NCI-H146 treated with DMSO at 0.1 percent for 48 hours (cell line): ENCODE results near the gene KDM5A.
"Not testable (repeated sequence)": the region's sequence is repeated elsewhere in the genome, so short reads cannot be mapped to it uniquely, and the experiment has no call there.

ENCODE experiments used
- DNase-seq: peaks from one replicate; lab custom pipeline; 2025; ENCODE audit not compliant: unreplicated experiment; lab: John Stamatoyannopoulos, UW

The KDM5A gene

DNA sequence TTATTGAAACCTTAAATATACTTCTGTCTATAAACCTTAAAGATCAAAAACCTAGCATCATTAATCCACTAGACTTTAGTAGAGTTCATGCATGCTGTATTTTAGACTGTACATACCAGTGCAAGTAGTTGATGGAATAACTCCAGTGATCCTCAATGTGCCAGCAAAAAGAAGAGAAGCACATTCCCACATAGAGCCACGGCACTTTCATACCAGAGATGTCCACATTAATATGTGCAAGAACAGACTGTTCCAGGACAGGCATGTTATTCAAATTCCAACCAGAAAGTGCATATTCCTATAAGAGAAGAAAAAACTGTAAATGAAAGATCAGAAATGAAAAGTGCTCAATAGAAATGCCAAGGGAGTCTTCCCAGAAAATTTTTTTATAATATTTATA is 55.0 kb downstream of the KDM5A start:
- no peak for DNase-seq

DNA sequence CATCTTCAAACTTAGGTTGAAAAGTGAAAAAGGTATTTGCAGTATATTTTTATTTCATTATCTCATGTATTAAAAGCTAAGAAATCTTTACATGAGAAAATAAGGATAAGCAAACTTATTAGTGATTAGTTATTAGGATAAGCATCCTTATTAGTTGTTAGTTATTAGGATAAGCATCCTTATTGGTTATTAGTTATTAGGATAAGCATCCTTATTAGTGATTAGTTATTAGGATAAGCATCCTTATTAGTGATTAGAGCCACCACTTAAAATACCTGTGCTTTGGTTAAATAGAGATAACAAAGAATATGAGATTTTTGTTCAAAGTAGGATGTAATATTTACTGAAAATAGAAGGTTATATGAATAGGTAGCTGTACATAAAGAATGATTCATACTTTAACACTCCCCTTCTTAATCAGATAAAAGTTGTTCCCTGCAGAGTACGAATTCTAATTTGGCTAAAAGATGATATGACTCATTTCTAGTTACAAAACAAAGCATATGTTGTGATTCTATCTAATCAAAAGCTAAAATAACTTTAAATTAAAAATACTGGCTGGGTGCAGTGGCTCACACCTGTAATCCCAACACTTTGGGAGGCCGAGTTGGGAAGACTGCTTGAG is 56.4 kb downstream of the KDM5A start:
- no peak for DNase-seq

- no peak for DNase-seq
These were observed 57.8 kb downstream of the KDM5A start for GRCh38 chr12:331287-331686.

DNA sequence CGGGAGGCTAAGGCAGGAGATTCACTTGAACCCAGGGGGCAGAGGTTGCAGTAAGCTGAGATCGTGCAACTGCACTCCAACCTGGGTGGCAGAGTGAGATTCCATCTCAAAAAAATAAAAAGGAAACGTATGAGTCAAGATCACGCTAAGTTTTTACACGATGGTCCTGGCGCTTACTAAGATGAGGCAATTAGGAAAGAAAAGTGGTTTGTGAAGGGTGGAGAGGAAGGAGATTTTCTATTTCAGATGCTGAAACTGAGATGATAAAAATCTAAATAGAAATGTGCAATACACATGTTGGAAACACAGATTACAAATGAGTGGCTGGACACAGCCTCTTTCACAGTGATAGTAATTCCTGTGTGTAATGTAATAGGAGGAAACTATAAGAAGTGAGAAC is 63.2 kb downstream of the KDM5A start:
- DNase-seq, result no peak

DNA sequence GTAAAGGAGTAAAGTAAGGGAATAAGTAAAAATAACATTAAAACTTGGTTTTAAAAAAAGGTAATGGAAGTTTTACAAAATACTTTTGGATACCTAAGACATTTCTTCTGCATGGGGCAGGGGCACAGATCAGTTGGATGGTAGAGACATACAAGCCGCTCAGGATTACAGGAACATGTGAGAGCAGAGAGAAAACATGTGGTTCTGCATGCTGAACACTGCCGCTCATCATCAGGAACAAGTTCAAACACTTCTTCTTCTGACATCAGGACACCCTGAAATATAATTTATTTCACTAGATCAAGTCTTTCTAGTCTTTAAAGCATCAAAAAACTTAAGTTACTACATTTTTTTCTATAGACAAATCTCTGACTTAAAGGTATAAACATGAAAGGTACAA is 65.6 kb downstream of the KDM5A start:
- DNase-seq, result no peak

GRCh38 chr12:321606-322326 is 67.4 kb downstream of the KDM5A start:
- DNase-seq, result no peak

DNA sequence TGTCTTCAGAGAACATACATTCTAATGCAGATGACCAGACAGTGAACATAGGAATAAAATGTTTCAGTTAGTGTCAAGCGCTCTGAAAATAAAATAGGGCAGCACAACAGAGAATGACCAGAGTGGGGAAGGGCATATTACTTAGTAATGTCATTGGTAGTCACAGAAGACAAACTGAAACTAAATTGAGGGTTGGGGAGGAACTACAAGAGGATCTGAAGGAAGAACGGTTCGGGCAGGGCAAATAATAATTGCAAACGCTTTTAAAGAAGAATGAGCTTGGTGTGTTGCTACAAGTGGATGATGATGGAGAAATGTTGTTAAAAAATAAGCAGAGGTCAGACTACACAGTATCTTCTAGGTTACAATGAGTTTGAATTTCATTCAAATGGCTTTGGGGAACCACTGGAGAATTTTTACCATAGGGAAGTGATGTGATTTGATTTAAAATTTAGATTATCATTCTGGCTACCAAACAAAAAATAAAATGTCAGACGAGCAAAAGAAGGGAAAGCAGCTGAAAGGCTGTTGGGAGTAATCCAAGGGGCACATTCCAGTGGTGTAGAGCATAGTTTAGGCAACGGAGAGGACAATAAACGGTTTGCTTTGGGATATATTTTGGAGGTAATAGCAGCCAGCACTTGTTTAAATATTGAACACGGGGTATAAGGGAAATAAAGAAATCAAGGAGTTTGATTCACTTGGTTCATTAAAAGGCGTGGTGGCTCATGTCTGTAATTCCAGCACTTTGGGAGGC is 70.2 kb downstream of the KDM5A start:
- DNase-seq, result no peak

GRCh38 chr12:308511-308910 is 80.6 kb downstream of the KDM5A start:
- DNase-seq, result no peak

DNA sequence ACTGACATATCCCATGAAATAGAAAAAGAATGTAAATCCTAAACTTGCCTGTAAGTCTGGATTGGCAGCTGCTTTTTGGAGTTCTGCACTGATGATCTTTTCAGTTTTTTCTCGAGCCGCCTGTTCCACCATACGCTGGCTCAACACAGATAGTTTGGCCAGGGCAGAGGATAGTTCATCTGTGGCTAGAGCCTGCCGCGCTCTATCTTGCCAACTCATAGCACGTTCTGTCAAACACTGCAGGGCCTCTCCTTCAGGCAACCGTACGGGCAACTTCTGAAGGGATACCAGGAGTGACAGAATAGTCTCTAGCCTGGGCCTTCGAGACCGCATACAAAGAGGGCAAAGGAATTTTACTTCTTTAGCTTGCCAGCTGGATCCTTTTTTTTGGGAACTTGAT is 81.7 kb downstream of the KDM5A start:
- DNase-seq, result no peak

GRCh38 chr12:304805-305204 is 84.3 kb downstream of the KDM5A start:
- no peak for DNase-seq

GRCh38 chr12:302766-303165 is 86.4 kb downstream of the KDM5A start:
- DNase-seq, result not testable (repeated sequence)

- DNase-seq, result not testable (repeated sequence)
These were observed 89.0 kb downstream of the KDM5A start for GRCh38 chr12:300166-300565.

- not testable (repeated sequence) for DNase-seq
These were observed 89.6 kb downstream of the KDM5A start for GRCh38 chr12:299511-299910.

DNA sequence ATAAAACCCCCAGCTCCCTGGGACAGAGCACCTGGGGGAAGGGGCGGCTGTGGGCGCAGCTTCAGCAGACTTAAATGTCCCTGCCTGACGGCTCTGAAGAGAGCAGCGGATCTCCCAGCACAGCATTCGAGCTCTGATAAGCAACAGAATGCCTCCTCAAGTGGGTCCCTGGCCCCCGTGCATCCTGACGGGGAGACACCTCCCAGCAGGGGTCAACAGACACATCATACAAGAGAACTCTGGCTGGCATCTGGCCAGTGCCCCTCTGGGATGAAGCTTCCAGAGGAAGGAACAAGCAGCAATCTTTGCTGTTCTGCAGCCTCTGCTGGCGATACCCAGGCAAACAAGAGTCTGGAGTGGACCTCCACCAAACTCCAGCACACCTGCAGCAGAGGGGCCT is 91.1 kb downstream of the KDM5A start:
- not testable (repeated sequence) for DNase-seq

GRCh38 chr12:295132-295531 is 94.0 kb downstream of the KDM5A start:
- no peak for DNase-seq

- no peak for DNase-seq
These were observed 95.9 kb downstream of the KDM5A start for GRCh38 chr12:293199-293598.

- no peak for DNase-seq
These were observed 96.9 kb downstream of the KDM5A start for GRCh38 chr12:292186-292585.

DNA sequence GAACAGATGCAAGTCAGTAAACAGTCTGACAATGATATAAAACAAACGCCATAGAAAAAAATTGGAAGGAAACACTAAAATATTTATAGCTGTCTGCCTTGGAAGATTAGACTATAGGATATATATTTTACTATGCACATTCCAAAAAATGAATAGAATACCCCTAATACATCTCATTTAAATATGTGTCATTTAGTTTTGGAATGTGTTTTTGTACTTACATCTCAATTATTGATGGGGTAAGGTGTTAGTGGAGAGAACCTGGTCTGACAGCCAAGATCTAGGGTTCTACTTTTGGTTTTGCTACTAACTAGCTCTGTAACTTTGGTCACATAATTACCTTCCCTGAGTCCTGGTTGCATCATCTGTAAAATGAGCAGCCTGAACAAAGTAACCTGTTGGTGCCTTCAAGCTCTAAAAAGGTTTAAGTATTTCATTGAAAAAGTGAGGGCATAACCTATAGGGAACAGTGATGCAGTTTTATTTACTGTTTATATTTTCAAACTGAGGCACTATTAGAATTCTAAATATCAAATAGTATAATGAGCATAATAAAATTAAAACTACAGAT is 97.9 kb downstream of the KDM5A start:
- DNase-seq, result no peak

GRCh38 chr12:288687-289086 is 100.4 kb downstream of the KDM5A start:
- DNase-seq, result no peak

DNA sequence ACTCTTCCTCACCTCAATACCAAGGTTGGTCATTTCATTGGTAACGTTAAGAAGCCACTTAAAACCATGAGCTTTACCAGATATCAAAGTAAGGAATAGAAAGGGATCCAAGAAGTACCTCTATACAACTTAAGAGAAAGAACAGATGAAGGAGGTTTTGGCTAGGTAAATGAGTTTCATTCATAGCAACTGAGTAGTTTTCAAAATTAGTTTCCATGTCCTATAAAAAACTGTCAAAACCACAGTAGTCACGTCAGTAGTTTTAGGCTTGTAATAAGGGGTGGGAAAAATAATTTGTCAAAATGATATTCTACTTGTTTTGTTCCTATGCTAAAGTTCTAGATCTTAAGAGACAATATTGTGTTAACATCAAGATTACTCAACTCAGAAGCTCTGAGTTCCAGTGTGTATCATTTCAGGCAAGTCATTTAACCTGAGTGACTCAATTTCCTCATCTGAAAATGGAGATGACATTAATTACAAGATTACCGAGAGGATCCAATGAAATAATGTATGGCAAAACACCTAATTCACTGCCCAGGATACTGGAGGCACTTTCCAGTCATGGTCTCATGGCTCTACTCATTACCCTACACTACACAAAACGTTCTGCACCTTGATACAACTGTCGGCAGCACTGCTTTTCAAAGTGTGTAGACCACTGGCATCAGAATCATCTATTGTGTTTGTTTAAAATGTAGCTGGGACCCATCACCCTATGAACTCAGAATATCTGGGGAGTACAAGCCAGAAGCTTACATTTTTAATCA is 102.4 kb downstream of the KDM5A start:
- no peak for DNase-seq

DNA sequence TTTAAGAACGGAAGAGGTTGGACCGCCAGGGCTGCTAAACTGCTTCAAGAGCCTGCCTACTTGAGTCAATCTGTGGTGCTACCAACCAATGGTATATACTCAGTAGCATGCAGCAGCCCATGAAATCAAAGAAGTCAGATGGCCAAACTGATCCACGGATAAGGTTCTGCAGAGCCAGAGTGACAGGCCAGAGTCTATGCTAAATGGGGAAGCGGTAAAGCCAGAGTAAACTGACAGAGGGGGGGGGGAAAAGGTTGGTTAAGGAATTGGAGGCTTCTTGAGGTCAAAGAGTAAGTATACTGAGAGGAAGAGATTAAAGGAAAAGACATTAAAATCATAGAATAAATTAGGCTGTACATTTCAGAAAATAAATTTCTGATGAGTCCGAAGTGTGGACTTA is 111.1 kb downstream of the KDM5A start:
- no peak for DNase-seq
